Measurements from ENCODE around the gene MROH2A. TPM values are rescaled to one million over a fixed set of nuclear protein-coding genes. Genes with fewer than 3 reads are reported as not detected.
"Not testable (repeated sequence)": the region's sequence is repeated elsewhere in the genome, so short reads cannot be mapped to it uniquely, and the experiment has no call there.

Gene MROH2A
- total and polyA plus RNA-seq, 5 experiments from 2014 or later, result not detected

- no peak for DNase-seq
- Mint-ChIP-seq H3K36me3 (peaks cover 4 to 29% (median 18%) of the 10 kb centered on the region in 3 donors), H3K4me3 (no peak overlapping the region), H3K9me3 (peaks cover 8 to 32% (median 13%) of the 10 kb centered on the region in 9 donors), H3K27me3 (peaks cover 24 to 51% (median 29%) of the 10 kb centered on the region in 5 donors), H3K4me1 (peaks cover 4 to 8% (median 6%) of the 10 kb centered on the region in 4 donors), H3K27ac (no peak overlapping the region)
- POLR2A ChIA-PET, result no interaction called here
- ATAC-seq, result no peak
Observed at GRCh38 chr2:233871432-233871831, 93.3 kb downstream of the MROH2A start.

- H3K4me3 Mint-ChIP-seq, POLR2A ChIA-PET, ATAC-seq, H3K27ac Mint-ChIP-seq, H3K4me1 Mint-ChIP-seq, DNase-seq: not testable (repeated sequence)
- peaks cover 3 to 28% (median 12%) of the 10 kb centered on the region in 3 donors for H3K36me3 Mint-ChIP-seq
- H3K27me3 Mint-ChIP-seq, result peaks cover 24 to 55% (median 29%) of the 10 kb centered on the region in 5 donors
- peaks cover 8 to 27% (median 12%) of the 10 kb centered on the region in 9 donors for H3K9me3 Mint-ChIP-seq
Observed at GRCh38 chr2:233872125-233872524, 94.0 kb downstream of the MROH2A start.

GRCh38 chr2:233882353-233882752 is 104.2 kb downstream of the MROH2A start:
- no peak overlapping the region for H3K27ac Mint-ChIP-seq
- peaks cover 10 to 61% (median 21%) of the 10 kb centered on the region in 5 donors for H3K27me3 Mint-ChIP-seq
- peaks cover 15 to 49% (median 28%) of the 10 kb centered on the region in 9 donors for H3K9me3 Mint-ChIP-seq
- no peak for ATAC-seq
- DNase-seq, result no peak
- no peak overlapping the region for H3K4me3 Mint-ChIP-seq
- H3K4me1 Mint-ChIP-seq, result no peaks in the 10 kb centered on the region
- POLR2A ChIA-PET, result no interaction called here
- peaks cover 3 to 33% (median 12%) of the 10 kb centered on the region in 3 donors for H3K36me3 Mint-ChIP-seq

Other genes with a start within 250 kb of the MROH2A start
- 10 to 100 TPM; 19.7 to 19.9 TPM for gene USP40, start 211.5 kb upstream of the MROH2A start, total RNA-seq
- gene USP40, start 211.5 kb upstream of the MROH2A start, polyA plus RNA-seq, result 1 to 10 TPM; 6.0 to 9.4 (median 6.2) TPM
- gene UGT1A8, start 160.7 kb upstream of the MROH2A start, total RNA-seq, result not detected
- gene UGT1A8, start 160.7 kb upstream of the MROH2A start, polyA plus RNA-seq, result not detected
- gene UGT1A10, start 141.9 kb upstream of the MROH2A start, total RNA-seq, result not detected
- gene UGT1A10, start 141.9 kb upstream of the MROH2A start, polyA plus RNA-seq, result not detected
- gene UGT1A9, start 106.4 kb upstream of the MROH2A start, total RNA-seq, result not detected
- gene UGT1A9, start 106.4 kb upstream of the MROH2A start, polyA plus RNA-seq, result not detected
- gene UGT1A7, start 96.4 kb upstream of the MROH2A start, total RNA-seq, result not detected
- not detected for gene UGT1A7, start 96.4 kb upstream of the MROH2A start, polyA plus RNA-seq
- not detected for gene UGT1A6, start 85.4 kb upstream of the MROH2A start, total RNA-seq
- not detected for gene UGT1A6, start 85.4 kb upstream of the MROH2A start, polyA plus RNA-seq
- not detected for gene UGT1A5, start 65.4 kb upstream of the MROH2A start, total RNA-seq
- gene UGT1A5, start 65.4 kb upstream of the MROH2A start, polyA plus RNA-seq, result not detected
- not detected for gene UGT1A4, start 59.6 kb upstream of the MROH2A start, total RNA-seq
- gene UGT1A4, start 59.6 kb upstream of the MROH2A start, polyA plus RNA-seq, result not detected
- not detected for gene UGT1A3, start 49.3 kb upstream of the MROH2A start, total RNA-seq
- not detected for gene UGT1A3, start 49.3 kb upstream of the MROH2A start, polyA plus RNA-seq
- not detected for gene UGT1A1, start 18.1 kb upstream of the MROH2A start, total RNA-seq
- gene UGT1A1, start 18.1 kb upstream of the MROH2A start, polyA plus RNA-seq, result not detected
- not detected for gene HJURP, start 76.2 kb downstream of the MROH2A start, total RNA-seq
- not detected for gene HJURP, start 76.2 kb downstream of the MROH2A start, polyA plus RNA-seq
- gene TRPM8, start 139.0 kb downstream of the MROH2A start, total RNA-seq, result not detected
- gene TRPM8, start 139.0 kb downstream of the MROH2A start, polyA plus RNA-seq, result not detected